HG02678 (cell line): ENCODE data around the gene CSDE1.

Experiments used
- ATAC-seq: cut with Tn5 transposase; IDR thresholded peaks from one replicate; pipeline ENCODE4 v1.9.1; 2021; ENCODE audit warnings: mild to moderate bottlenecking, moderate library complexity; ENCODE audit not compliant: unreplicated experiment

Gene CSDE1

DNA sequence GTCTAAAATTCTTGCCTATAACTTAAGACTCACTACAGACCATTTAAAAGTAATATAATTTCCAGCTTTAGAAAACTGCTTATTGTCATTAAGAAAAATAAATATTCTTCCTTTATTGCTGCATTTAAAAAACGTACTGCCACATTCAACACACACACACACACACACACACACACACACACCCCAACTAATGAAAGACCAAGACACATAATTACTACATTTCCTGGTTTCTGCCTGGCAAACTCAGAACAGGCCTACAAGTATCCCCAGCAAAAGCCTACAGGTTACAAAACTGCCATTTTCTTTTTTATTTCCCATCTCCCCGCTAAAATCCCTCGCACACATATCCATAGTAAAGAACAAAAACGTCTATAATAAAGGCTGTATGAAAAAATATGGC is 89.4 kb downstream of the CSDE1 start:
- ATAC-seq: no peak

DNA sequence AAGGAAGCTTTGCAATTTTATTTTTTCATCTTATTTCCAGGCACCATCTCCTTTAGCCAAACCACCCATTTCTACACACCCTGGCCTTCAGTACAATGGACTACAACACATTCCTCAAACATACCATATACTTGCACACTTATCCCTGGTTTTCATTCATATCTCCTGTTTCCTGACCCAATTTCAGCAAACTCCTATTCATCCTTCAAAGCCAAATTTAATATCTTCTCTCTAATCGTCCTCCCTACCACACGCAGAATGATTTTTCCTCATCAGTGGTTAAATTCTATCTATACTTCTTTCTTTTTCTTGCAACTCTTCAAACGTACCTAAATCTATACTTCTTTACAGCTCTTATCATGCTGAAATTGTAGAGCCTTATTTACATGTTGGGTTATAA is 90.8 kb downstream of the CSDE1 start:
- ATAC-seq: no peak
